Breast epithelium (tissue), 3 donors: Measurements from ENCODE around the gene RIPOR2.

Experiments
- CTCF ChIP-seq, 3 donors: fragments of 450-650 bp; IDR thresholded peaks; one replicate each; pipeline ENCODE4 v1.5.1; 2016 to 2017; ENCODE audit warnings: antibody characterized with exemption in 3 of 3, mild to moderate bottlenecking in 3 of 3, moderate library complexity in 3 of 3
- POLR2A ChIP-seq: fragments of 450-650 bp; IDR thresholded peaks from one replicate; pipeline ENCODE4 v1.6.1; 2016; ENCODE audit warnings: antibody characterized with exemption, mild to moderate bottlenecking, moderate library complexity
- POLR2AphosphoS5 ChIP-seq, 3 donors: sonication (generic); formaldehyde crosslinking; IDR thresholded peaks; one replicate each; pipeline ENCODE4 v1.6.1; 2017; ENCODE audit warnings: antibody characterized with exemption in 3 of 3

- TF ChIP-seq CTCF (IDR thresholded peaks at IDR 0.05) (no peak), POLR2AphosphoS5 (IDR thresholded peaks at IDR 0.05) (no peak), POLR2A (no peak)
Observed at GRCh38 chr6:24827970-24828369, 107.8 kb downstream of the RIPOR2 start.
